Endodermal cell (in vitro differentiated cells): ENCODE measurements around the gene HMMR. TPM values are rescaled to one million over a fixed set of nuclear protein-coding genes. Genes with fewer than 3 reads are reported as not detected.
A peak's percentile ranks its signal among the peaks of the same experiment; 100 is the strongest.

Source experiments
- DNase-seq: peaks from one replicate; pipeline ENCODE4 v3.0.0-alpha.2; 2017
- H3K27ac ChIP-seq: 2 replicates; pipeline ENCODE4 v1.5.1; 2013; ENCODE audit warnings: mild to moderate bottlenecking, low read depth, low read length, moderate library complexity
- H3K27me3 ChIP-seq: 2 replicates; pipeline ENCODE4 v1.6.1; 2013; ENCODE audit warnings: mild to moderate bottlenecking, low read length, moderate library complexity; ENCODE audit not compliant: insufficient read depth, control insufficient read depth, poor library complexity, severe bottlenecking
- H3K36me3 ChIP-seq: 2 replicates; pipeline ENCODE4 v1.7.0; 2013; ENCODE audit warnings: mild to moderate bottlenecking, low read length, moderate library complexity; ENCODE audit not compliant: control insufficient read depth, insufficient read depth
- H3K4me1 ChIP-seq: one replicate; pipeline ENCODE4 v1.7.0; 2013; ENCODE audit warnings: low read length; ENCODE audit not compliant: control insufficient read depth, insufficient read depth
- H3K4me3 ChIP-seq: 2 replicates; pipeline ENCODE4 v1.5.1; 2013; ENCODE audit warnings: mild to moderate bottlenecking, low read length, moderate library complexity
- H3K9ac ChIP-seq: 2 replicates; pipeline ENCODE4 v1.6.1; 2013; ENCODE audit warnings: mild to moderate bottlenecking, low read length, moderate library complexity; ENCODE audit not compliant: poor library complexity, severe bottlenecking; ENCODE audit errors: extremely low read depth
- H3K9me3 ChIP-seq: 2 replicates; pipeline ENCODE4 v1.6.1; 2013; ENCODE audit warnings: mild to moderate bottlenecking, low read length, moderate library complexity; ENCODE audit not compliant: control insufficient read depth
- H3K27ac Mint-ChIP-seq: 2 replicates; pipeline ENCODE4 v1.8.0; 2020; ENCODE audit warnings: mixed read lengths
- H3K27me3 Mint-ChIP-seq: 2 replicates; pipeline ENCODE4 v1.8.0; 2021; ENCODE audit warnings: mild to moderate bottlenecking, mixed read lengths; ENCODE audit not compliant: insufficient read depth
- H3K36me3 Mint-ChIP-seq: 2 replicates; pipeline ENCODE4 v1.8.0; 2020; ENCODE audit warnings: low read depth, mixed read lengths
- H3K4me1 Mint-ChIP-seq: 2 replicates; pipeline ENCODE4 v1.8.0; 2020; ENCODE audit warnings: mixed read lengths
- H3K4me3 Mint-ChIP-seq: 2 replicates; pipeline ENCODE4 v1.8.0; 2020; ENCODE audit warnings: mild to moderate bottlenecking, moderate library complexity, mixed read lengths
- H3K9me3 Mint-ChIP-seq: 2 replicates; pipeline ENCODE4 v1.8.0; 2020; ENCODE audit warnings: mild to moderate bottlenecking, mixed read lengths
- WGBS, 2 experiments: methylation state at CpG; one replicate each; pipeline versions ENCODE4 v1.1.5 to v1.1.7; 2013; ENCODE audit warnings: missing lambda C conversion rate in 2 of 2, mixed read lengths in 1 of 2; ENCODE audit not compliant: insufficient coverage in 1 of 2, insufficient read length in 1 of 2; 5-methylcytosine and 5-hydroxymethylcytosine counted together
- total RNA-seq, 2 donors: library from RNA; stranded (reverse); fragmentation: NEBNext Ultra II Directional in 1 of 2; extraction: Animal tissue kit (Norgen Biotek cat#: 25700) in 1 of 2; gene quantifications; 2 replicates in 1 of 2; 3 replicates in 1 of 2; pipeline ENCODE4 v1.2.1, GENCODE V29; 2021
- TF ChIP-seq, protein P1 (sequence below): fragments of 200-600 bp; sonication (generic); conservative IDR thresholded peaks from 2 replicates; pipeline ENCODE4 v1.5.0; 2021; ENCODE audit warnings: antibody characterized with exemption, mild to moderate bottlenecking

Gene HMMR
- total RNA-seq, 2 donors from 2014 or later: 36.9 to 63.7 TPM

DNA sequence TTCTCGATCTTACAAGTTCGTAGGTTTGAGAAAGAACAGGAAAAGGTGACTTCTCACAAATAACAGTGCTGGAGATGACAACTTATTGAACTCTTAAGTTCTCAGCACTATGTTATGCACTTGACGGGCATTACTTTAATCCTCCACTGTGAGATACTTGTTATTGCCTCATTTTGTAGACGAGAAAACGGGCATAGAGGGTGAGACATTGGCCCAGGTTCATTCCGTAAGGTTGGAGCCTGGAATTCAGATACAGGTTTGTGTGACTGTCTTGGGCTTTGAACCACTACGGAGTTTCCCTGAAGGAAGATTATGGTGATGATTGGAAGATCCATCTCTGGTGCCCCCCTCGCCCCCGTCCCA, 45.6 kb downstream of the HMMR start:
- 5 to 6% methylated on average over 6 to 9 of the region's 9 CpGs for WGBS, 2 experiments
- Histone ChIP-seq H3K27me3 (no peaks in the 10 kb centered on the region), H3K36me3 (peaks cover 14% of the 10 kb centered on the region), H3K9me3 (no peaks in the 10 kb centered on the region), H3K9ac (peak overlapping the region; percentile 95), H3K4me1 (peaks cover 4% of the 10 kb centered on the region), H3K27ac (peak overlapping the region; percentile 90), H3K4me3 (peak overlapping the region; percentile 98)
- DNase-seq: no peak
- Mint-ChIP-seq H3K27ac (peak overlapping the region; percentile 98), H3K36me3 (peaks cover 23% of the 10 kb centered on the region), H3K9me3 (no peaks in the 10 kb centered on the region), H3K27me3 (no peaks in the 10 kb centered on the region), H3K4me1 (peaks cover 39% of the 10 kb centered on the region), H3K4me3 (peak overlapping the region; percentile 84)
- TF ChIP-seq, protein P1, sequence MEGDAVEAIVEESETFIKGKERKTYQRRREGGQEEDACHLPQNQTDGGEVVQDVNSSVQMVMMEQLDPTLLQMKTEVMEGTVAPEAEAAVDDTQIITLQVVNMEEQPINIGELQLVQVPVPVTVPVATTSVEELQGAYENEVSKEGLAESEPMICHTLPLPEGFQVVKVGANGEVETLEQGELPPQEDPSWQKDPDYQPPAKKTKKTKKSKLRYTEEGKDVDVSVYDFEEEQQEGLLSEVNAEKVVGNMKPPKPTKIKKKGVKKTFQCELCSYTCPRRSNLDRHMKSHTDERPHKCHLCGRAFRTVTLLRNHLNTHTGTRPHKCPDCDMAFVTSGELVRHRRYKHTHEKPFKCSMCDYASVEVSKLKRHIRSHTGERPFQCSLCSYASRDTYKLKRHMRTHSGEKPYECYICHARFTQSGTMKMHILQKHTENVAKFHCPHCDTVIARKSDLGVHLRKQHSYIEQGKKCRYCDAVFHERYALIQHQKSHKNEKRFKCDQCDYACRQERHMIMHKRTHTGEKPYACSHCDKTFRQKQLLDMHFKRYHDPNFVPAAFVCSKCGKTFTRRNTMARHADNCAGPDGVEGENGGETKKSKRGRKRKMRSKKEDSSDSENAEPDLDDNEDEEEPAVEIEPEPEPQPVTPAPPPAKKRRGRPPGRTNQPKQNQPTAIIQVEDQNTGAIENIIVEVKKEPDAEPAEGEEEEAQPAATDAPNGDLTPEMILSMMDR: no peak

DNA sequence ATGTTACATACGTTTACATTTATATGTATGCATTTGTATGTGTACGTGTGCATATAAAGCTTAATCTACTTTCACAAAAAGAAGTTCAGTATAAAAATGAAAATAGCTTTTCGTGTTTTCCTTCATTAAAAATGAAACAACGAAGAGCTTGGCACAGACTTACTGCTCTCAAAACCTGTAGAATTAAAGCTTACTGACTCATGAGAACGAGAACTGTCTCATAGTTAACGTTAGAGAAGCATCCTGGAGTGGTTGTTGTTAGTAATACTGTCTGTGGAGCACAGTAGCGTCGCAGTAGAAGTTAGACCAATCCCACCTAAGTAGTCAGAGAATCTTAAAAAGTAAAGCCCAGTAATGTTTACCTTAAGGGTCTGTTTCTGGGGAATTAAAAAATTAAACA, 46.3 kb downstream of the HMMR start:
- Histone ChIP-seq H3K27me3 (no peaks in the 10 kb centered on the region), H3K9ac (peak overlapping the region; percentile 95), H3K4me3 (peak overlapping the region; percentile 98), H3K36me3 (peaks cover 15% of the 10 kb centered on the region), H3K27ac (no peak overlapping the region), H3K4me1 (peaks cover 5% of the 10 kb centered on the region), H3K9me3 (no peaks in the 10 kb centered on the region)
- Mint-ChIP-seq H3K4me1 (peaks cover 39% of the 10 kb centered on the region), H3K36me3 (peaks cover 25% of the 10 kb centered on the region), H3K4me3 (peak overlapping the region; percentile 84), H3K27ac (peak overlapping the region; percentile 75), H3K27me3 (no peaks in the 10 kb centered on the region), H3K9me3 (no peaks in the 10 kb centered on the region)
- 50 to 62% methylated on average over 3 to 7 of the region's 8 CpGs for WGBS, 2 experiments
- TF ChIP-seq, protein P1: no peak
- DNase-seq: no peak

DNA sequence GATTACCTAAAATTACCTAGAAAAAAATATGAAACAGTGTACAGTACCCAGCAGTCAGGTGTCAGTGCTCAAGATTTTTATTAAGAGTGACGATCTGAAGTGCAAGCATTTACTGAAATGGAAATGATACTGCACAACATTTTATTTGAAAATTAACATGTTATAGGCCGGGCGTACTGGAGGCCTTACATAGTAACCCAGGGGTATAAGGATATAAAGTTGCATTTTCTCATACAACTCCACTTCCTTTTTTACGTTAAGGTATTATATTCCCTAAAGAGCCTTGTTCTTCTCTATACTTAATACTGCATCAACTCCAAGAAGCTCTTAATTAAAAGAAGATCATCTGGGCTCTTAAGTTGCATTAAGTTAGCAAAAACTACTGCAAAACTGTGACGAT, 48.3 kb downstream of the HMMR start:
- DNase-seq: no peak
- Histone ChIP-seq H3K36me3 (peaks cover 35% of the 10 kb centered on the region), H3K9ac (peak overlapping the region; percentile 11), H3K27me3 (no peaks in the 10 kb centered on the region), H3K27ac (no peak overlapping the region), H3K4me1 (peaks cover 11% of the 10 kb centered on the region), H3K4me3 (peak overlapping the region; percentile 98), H3K9me3 (no peaks in the 10 kb centered on the region)
- H3K4me3 Mint-ChIP-seq: peak overlapping the region; percentile 84
- no peaks in the 10 kb centered on the region for H3K9me3 Mint-ChIP-seq
- TF ChIP-seq, protein P1: no peak
- H3K27me3 Mint-ChIP-seq: no peaks in the 10 kb centered on the region
- H3K36me3 Mint-ChIP-seq: peaks cover 42% of the 10 kb centered on the region
- WGBS, 2 experiments: 92 to 96% methylated on average over 2 to 5 of the region's 5 CpGs
- H3K4me1 Mint-ChIP-seq: peaks cover 31% of the 10 kb centered on the region
- H3K27ac Mint-ChIP-seq: peak overlapping the region; percentile 74
